GM12892 (cell line): ENCODE measurements around the gene TACR2.

Experiments used
- POLR2A ChIP-seq: IDR thresholded peaks from 2 replicates; pipeline ENCODE4 v1.6.1; 2011; ENCODE audit warnings: low read depth, low read length, control low read depth
- POLR2AphosphoS5 ChIP-seq: IDR thresholded peaks from 2 replicates; pipeline ENCODE4 v1.6.1; 2011; ENCODE audit warnings: low read depth, low read length, control low read depth
- TAF1 ChIP-seq: IDR thresholded peaks from 2 replicates; pipeline ENCODE4 v1.6.1; 2011; ENCODE audit warnings: low read depth, mild to moderate bottlenecking, control low read depth, low read length, borderline replicate concordance

- TF ChIP-seq POLR2AphosphoS5 (no peak), POLR2A (no peak), TAF1 (no peak)
Observed at GRCh38 chr10:69434926-69435325, 18.2 kb upstream of the TACR2 start.
